GM19395 (cell line): ENCODE measurements around the gene KMT2E.

ENCODE experiments used
- ATAC-seq: cut with Tn5 transposase; IDR thresholded peaks from one replicate; pipeline ENCODE4 v1.9.1; 2021; ENCODE audit warnings: mild to moderate bottlenecking, moderate library complexity; ENCODE audit not compliant: unreplicated experiment

Gene KMT2E

DNA sequence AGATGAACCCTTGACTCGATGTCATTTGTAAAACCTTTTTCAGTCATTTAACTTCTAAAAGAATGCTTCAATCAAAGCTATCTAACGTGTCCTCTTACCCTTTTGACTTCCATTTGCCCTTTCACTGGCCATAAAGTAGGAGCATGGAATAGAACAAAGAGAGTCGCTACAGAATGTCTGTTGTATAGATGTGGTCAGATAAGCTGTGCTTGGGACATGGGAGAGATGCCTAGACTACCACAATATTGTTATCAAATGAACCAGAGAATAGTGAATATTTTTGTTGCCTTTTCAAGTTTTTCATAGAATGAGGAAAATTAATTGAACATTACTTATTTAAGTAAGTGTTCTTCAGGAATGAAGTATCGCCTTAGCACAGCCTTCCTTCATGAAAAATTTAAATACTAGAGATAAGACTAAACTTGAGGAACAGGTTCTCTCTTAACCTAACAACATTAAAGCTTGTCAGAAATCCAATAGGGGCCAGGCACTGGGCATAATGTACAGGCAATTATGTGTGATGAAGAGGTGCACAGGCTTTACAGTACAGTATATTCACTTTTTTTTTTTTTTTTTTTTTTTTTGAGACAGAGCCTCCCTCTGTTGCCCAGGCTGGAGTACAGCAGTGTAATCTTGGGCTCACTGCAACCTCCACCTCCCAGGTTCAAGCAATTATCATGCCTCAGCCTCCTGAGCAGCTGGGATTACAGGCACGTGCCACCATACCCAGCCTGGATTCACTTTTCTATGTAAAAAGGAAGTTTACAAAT is 7.5 kb upstream of the KMT2E start:
- no peak for ATAC-seq

DNA sequence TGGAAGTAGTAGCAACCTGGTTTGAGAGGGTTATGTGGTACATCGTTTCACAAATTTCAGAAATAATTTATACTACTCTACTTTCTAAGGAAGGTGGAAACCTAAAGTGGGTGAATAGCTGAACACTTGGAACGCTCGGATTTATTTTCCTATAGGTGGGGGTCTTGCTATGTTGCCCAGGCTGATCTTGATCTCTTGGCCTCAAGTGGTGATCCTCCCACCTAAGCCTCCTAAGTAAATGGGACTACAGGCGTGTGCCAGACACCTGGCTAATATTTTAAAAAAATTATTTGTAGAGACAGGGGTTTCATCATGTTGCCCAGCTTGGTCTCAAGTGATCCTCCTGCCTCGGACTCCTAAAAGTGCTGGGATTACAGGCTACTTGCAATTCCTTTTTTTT is 6.7 kb upstream of the KMT2E start:
- ATAC-seq: no peak

DNA sequence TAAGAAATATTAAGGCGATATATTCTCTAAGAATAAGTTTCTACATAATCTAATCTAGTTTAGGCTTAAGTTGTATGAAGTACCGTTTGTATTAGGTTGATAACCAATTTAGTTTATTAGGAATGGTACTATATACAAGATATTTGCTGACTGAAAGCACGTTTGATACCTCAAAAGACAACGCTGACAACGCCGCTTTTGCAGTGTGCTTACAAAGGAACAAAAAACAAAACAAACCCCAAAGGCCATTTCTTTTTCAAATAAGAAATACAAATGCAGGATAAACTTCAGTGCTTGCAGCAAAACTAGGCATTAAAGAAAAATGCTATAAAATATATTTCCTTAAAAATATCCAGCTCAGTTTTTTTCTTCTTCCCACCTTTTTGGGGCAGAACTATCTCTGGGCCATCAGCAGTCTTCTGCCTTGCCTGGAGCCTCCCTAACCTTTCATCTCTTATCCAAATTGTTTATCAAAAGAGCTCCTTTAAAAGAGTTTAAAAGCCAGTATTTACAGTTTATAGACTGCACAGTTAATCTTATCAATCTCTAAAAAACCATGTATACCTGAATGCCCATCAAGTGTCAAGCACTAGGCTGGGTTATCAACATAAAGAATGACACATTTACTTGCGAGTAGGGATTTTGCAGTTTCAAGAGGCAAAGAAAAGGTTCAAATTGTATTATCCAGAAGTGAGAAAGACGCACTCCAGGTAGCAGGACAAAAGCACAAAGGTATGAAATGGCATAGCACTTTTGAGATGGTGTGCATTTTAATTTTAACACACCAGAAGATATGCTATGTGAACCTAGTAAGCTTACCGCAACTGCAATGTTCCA is 4.1 kb upstream of the KMT2E start:
- no peak for ATAC-seq

DNA sequence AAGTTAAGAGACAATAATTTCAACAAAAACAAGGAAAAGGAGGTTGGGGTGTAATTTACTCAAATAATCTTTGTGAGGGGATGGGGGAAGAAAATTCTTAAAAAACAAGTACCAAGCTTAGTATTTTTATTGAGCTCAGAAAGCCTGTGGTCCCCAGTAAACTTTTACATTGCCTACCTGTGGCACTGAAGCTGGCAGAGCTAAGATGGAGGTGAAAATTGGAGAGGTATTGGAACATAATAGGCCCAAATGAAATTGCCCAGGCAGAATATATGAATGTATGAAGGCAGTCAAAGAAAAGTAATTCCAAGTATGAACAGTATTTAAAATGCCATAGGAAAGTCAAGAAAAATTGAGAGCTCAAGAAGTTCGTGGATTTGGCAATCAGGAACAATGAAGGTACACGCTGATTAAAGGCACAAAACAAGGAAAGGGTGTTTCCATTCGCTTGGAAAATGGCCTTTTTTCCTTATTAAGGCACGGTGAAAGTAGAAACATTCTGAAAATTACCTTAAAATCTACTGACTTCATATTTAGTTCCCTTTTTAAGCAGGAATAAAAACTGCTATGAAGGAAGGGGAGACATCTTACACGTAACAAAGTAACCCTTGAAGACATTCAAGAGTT is 3.4 kb upstream of the KMT2E start:
- no peak for ATAC-seq

DNA sequence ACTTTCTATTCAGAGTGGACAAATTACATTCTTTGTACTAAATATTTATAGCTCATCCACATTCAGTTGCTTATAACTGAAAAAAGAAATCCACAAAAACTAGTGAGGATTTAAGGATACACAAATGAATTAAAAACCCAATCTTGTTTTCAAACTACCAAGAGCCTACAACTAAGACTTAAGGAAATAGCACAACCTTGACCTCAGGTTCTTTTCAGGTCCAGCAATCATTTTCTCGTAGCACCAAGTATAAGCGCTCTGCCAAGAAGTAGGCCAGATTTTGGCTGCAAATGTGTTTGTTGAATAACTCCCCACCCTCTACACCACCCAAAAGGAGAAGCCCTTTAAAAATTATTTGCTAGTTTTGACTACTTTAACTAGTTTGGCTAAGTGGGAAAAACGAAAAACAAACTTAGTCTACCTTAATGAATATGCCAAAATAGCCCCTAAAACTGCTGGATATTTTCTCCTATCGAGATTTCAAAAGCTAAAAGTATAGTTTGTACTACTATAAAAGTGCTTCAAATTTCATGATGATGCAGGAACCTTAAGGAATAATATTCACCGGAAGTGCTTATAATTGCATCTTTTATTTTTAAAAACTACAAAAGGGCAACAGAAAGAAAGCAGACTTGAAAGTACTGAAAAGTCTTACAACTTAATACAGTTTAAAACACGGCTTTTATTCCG is 2.7 kb upstream of the KMT2E start:
- no peak for ATAC-seq

DNA sequence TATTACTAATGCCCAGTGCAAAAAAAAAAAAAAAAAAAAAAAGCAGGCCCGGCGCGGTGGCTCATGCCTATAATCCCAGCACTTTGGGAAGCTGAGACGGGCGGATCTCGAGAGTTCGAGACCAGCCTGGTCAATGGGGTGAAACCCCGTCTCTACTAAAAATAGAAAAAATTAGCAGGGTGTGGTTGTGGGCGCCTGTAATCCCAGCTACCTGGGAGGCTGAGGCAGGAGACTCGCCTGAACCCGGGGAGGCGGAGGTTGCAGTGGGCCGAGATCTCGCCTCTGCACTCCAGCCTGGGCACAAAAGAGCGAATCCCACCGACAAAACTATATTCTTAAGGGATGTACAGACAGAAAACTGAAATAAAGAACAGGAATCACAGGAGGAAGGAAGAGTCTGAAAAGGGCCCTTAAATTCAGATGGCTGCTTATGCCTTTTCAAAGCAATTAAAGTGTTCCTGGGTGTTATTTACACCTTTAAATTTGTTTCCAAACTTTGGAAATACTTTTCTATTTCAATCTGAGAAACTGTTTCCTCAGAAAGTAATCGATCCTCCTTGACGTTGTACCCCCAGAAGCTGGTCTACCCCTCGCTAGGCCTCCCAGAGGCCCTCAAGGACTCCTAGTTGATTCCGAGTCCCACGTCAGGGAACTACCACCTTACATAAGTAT is 2.0 kb upstream of the KMT2E start:
- no peak for ATAC-seq

DNA sequence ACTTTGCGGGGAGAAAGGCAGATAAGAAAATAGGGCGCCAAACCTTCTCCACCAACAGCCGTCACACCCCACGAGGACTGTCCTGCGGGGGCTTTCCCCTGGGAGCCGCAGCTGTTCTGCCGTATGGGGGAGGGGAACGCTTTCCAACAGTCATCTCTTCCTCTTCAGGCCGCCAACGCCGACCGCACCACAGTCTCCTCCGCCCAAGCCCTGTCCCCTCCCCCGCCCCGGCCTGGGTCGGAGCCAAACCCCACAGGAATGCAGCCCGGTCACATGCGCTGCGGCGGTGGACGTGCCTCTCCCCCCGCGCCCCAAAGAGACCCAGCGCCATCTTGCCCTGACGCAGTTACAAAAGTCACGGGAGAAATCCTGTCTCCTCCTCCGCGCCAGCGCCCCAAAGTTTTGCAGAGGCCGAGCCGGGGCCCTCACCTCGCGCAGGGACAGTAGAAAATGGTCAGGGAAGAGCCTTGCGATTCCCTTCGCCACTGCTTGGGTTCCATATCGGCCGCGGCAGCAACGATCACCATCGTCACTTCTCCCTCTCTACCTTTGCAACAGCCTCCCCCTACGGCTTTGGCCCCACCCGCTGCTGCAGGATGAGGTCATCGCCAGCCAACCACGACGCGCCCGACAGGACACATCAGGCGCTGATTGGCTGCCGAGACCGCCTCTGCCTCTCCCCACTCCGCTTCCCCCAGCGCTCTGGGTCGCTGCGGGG is 1.3 kb upstream of the KMT2E start:
- peak; percentile 76 for ATAC-seq

DNA sequence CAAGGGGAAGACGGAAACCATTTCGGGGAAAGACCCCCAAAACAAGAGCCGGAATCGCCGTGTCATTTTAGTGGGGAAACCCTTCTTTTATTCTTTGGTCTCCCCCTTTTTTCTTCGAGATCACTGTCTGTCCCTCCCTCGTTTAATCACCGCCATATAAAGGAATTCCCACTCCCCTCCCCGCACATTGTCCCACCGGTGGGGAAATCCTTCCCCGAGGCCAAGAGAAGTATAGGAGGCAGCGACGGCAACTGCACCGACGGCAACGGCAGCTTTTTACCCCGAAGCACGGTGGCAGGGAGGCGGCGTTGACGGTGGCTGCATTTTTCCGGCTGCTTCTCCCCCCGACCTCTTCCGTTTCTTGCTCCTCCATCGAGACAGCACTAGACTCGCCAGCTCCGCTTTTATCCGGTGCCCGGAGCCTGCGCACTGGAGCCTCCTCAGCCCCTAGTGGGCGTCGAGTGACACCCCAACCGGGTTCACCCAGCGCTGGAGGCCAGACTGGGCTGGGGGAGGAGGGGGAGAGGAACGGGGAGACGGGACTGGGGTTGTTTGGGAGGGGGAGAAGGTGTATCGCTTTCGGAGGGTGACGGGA is 687 bp upstream of the KMT2E start:
- ATAC-seq: peak; percentile 37

DNA sequence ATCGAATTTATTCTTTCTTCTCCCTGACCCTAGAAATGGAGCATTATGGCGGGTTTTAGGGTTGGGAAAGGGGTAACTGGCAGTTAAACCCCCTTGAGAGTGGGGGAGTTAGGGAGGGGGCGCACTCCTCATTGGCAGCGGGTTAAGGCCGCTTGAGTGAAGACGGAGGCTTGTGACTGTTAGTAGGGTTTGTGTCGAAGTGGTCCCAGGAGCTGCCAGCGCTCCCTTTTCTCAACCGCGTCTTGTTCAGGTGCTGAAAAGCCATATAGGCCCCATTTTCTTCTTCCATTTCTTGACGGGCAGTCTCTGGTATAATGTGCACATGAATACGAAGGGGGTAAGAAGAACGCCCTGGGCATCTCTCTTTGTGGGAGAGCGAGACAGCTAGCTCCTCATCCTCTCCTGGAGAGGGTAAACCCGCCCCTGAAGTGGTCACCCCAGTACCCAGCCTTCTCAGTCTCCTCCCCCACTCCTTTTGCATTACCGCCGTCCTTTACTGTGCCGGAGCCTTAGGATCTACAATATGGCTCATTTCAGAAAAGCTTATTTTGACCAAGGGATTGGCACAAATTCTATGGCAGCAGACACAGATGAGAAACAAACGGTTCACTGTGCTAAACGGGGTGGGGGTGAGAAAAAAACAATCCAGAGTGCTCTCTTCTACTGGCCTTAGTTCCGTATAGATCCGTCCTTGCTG is 836 bp downstream of the KMT2E start:
- no peak for ATAC-seq

DNA sequence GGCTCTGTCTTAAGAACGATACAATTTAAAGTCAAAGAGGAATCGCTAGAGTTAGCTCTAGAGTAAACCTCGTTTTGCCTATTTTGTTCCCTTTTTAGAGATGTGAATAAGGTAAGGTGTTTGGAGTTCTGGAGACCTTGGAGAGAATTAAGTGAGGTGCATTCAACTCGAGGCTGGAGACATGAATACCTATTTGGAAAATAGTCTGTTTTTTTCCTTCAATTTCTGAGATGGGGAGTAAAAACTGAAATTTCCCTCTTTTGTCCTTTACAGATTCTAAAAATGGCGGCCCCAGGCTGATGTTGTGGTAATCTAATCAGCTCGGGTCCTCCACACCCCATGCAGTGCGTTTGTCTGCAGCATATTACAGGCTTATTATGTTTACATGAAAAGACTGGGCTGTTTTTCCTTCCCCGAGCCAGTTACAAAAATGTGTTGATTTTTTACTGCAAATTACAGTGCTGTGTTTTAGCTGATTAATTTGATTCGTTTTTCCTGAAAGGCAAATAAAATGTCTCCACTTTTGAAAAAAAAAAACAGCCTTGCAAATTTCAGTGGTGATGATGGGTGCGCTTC is 1.5 kb downstream of the KMT2E start:
- ATAC-seq: no peak

DNA sequence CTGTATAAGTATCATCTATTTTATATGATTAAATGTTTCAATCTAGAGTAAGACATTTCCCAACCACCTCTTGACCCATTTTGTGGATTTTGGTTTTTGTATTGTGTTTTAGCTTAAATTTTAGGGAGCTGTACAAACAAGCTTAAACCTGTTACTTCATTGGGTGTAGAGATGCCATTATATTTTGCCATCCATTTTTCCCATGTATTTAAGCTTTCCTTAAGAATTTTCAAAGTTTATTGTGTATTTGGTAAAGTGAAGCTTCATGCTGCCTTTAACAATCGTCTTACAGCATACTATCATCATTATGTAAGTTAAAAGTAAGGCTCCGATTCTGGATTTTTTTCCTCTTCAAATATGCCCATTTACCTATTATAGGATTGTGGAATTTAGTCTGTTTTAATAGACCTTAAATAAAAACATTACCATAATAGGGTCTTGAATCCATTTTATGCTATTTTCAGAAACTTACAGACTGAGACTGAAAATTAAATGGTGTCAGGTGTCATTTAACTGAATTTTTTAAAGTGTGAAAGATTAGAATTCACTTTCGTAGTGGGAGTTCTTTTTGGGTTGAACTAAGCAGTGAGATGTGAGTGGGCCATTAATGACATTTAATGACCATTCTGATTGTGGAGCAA is 2.2 kb downstream of the KMT2E start:
- ATAC-seq: no peak

DNA sequence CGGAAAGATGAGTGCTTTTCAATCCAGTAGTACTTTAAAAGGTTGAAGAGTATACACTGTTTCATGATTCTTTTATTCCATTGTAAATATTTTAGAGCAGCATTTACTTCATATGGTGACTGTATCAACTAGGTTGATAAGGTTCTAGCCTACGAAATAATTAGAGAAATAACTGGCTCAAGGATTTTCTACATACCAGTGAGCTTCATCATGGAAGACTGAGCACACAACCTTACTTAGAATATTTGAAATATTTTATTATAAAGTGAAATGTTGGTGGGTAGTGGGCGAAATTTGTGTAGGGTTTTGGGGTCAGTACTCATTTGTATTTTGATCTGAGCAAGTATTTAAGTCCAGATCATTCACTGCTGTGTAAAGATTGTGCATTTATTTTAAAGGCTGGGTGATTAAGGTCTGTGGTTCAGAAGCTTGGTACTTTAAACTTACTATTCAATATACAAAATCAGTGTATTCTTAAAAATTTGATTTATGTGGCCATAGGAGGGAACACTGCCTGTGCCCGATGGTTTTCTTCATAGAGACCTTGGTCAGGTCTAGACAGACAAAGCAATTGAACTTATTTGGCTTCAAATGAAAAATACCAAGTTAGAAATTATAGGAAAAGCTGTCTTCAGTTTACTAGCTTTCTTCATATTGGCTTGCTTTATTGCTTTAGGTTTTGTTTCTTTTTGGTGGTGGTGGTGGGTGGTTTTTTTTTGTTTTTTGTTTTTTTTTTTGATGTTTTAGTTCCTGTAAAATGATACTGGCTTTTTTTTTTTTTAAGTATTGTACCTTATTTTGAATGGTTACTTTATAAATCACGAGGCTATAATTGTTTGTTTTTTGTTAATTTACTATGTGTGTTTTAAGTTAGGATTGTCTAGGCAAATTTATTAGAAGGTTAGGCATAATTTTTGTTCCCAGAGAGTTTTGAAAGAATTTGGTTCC is 3.0 kb downstream of the KMT2E start:
- no peak for ATAC-seq

DNA sequence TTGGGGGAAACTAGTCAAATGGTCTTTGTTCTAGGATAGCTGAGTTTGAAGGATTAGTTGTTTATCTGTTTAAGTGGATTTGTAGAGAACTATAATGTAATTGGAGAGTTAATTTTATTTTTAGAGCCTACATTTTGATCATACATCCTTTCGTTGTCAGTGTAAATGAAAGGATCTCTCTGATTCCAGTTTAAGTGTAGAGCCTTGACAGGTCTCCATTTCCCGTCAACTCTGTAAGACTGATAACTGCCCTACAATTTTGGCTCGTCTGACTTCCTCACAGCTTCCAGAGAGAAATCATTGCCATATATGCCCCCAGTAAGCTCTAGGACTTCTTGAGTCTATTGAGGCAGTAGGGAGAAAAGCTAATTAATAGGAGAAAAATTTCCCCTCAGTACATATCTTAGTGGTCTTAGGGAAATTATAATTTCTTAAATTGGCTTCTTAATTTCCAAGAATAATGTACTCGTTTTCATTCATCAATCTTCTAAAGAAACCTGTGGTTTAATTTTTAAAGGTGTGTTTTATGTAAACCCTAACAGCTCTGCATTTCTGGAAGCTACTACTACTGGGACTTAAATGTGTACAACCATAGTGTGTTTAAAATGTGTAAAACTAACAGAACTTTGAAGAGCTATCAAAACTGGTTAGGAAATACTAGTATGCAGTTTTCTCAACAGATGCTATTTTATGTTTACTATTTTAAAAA is 3.8 kb downstream of the KMT2E start:
- ATAC-seq: no peak

DNA sequence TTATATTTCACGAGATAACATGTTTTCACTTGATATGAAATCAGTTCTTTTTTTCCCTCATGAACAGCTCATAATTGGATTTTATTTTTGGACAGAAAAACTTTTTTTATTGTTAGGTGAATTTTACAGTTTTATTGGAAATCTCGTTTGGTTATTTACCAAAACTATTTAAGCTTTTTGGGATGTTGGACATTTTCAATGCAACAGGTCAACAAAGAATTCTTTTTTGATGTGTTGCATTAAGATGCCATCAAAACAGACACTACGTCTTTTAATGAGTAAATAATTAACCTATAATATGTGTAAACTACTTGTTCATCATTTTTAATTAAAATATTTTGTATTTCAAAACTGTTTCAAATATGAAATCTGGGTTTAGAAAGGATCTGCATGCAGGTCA is 5.3 kb downstream of the KMT2E start:
- no peak for ATAC-seq

DNA sequence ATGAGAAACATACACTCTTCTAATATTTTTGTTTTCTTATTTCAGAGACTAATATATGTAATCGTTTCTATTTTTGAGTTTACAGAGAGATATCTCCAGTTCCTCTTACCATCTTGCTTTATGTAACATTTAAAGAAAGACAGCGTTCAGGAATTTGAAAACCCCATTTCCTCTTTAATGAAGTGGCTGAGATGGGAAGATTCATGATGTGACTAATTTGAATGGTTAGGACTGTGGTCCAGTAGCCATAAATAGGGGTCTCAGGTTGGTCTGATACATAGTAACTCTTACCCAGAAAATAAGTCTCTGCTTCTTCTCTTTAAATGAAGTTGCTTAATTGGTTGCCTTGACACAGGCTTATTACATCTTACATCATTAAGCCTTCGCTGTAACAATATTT is 6.9 kb downstream of the KMT2E start:
- no peak for ATAC-seq

DNA sequence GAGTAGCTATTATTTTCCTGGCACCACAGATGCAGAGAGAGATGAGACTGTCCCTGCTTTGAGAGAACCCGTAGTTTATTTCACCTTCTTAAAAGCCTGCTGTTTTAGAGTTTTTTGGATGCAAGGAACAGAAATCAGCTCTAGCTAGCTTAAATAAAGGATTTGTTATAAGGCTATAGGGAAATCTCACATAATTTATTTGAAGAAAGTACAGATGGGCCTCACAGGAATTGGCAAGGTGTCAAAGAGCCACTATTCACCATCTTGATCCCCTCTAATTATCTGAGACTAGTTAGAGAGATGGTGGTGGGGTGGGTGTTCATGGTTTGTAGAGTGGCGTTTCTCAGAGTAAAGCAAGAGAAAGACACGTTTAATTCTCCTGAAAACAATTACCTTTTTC is 7.3 kb downstream of the KMT2E start:
- ATAC-seq: no peak

DNA sequence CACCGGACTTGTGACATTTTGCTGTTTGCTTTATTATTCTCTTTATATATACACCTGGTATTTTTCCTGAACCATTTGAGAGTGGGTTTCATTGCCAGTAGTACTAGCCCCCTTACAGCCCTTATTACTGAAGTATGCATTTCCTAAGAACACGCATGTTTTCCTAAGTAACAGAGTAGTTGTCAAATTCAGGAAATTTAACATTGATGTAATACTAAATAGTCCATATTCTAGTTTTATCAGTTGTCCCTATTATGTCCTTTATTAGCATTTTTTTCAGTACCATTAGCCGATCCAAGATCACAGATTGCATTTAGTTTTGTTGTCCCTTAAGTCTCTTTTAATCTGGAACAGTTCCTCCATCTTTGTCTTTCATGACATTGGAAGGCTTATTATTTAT is 8.0 kb downstream of the KMT2E start:
- no peak for ATAC-seq
